GM12801 (cell line): ENCODE measurements around the gene OR7D2.

Experiments
- TF ChIP-seq, protein P1 (sequence below): IDR thresholded peaks from one replicate; pipeline ENCODE4 v1.5.1; 2011; ENCODE audit warnings: control low read depth; ENCODE audit not compliant: insufficient read length; ENCODE audit errors: extremely low read depth

Gene OR7D2

DNA sequence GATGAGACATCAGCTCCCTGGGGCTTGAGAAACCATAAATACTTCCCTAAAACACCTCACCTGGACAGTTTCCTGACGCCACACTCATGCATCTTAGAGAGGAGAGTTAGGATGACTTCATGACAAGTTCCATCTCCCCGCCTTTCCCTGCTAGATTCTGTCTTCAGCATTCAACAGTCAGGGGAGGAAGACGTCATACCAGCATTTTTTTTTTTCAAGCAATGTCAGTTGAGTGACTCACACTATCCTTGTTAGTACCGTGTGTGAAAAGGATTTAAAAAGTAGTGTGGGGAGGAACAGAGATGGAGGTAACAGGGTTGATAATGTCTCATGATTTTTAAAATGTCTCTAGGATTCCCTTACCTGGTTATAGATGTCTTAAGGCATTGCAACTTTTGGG lies at the start of gene OR7D2:
TSS of gene OR7D2 (plus strand) at position 79 of the 400 bp plus-strand sequence. CDS start 6,803 bp downstream, outside the sequence.
- TF ChIP-seq, protein P1, sequence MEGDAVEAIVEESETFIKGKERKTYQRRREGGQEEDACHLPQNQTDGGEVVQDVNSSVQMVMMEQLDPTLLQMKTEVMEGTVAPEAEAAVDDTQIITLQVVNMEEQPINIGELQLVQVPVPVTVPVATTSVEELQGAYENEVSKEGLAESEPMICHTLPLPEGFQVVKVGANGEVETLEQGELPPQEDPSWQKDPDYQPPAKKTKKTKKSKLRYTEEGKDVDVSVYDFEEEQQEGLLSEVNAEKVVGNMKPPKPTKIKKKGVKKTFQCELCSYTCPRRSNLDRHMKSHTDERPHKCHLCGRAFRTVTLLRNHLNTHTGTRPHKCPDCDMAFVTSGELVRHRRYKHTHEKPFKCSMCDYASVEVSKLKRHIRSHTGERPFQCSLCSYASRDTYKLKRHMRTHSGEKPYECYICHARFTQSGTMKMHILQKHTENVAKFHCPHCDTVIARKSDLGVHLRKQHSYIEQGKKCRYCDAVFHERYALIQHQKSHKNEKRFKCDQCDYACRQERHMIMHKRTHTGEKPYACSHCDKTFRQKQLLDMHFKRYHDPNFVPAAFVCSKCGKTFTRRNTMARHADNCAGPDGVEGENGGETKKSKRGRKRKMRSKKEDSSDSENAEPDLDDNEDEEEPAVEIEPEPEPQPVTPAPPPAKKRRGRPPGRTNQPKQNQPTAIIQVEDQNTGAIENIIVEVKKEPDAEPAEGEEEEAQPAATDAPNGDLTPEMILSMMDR: no peak

DNA sequence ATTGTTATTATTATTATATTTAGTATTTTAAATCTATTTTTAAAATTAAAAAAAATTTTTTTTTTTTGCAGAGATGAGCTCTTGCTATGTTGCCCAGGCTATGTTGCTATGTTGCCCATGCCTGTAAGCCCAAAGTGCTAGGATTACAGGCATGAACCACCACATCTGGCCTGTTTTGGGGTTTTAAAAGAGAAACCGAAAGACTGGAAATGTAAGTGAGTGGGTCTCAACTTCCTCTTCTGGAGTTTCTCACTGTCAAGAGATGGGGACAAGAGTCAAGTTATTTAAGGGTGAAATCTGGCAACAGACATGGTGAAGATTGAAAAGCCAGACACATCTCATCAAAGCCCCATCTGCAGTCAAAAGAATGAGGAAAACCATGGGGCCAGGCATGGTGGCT lies 47.8 kb upstream of the OR7D2 start:
- TF ChIP-seq, protein P1: no peak

DNA sequence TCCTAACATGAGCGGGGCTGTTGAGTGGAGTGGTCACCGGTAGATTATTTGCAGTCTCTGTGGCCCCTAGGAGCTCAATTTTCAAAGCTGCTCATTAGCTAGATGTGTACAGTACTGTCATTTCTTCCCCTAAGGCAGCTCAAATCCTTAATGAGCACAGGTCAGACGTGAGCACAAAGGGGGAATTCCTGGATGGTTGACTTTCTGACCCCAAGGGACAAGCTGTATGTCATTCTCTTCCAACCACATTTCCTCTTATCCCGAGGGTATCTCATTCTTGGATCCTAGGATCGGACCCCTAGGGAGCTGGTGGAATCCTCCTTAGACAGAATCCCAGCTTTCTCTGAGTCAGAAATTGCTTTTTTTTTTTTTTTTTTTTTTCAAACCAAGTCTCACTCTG lies 46.4 kb upstream of the OR7D2 start:
- TF ChIP-seq, protein P1: no peak

DNA sequence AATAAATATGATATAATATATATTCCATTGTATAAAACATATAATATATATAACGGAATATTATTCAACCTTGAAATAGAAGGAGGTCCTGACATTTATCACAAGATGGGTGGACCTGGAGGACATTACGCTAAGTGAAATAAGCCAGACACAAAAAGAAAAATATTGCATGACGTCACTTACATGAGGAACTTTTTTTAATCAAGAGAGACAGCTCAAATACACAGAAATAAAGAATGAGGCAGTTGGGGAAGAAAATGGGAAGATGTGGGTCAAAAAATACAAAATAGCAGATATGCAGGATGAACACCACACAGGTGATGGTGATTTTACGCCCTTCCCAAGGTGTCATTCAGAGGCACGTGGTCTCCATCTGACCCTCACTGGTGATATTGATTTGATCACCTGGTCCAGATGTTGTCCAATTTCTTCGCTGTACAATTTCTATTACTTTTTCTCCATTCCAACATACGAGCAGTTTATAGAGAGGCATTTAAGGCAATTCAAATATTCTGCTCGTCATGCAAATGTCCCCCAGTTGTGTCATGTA lies 39.1 kb upstream of the OR7D2 start:
- TF ChIP-seq, protein P1: no peak

DNA sequence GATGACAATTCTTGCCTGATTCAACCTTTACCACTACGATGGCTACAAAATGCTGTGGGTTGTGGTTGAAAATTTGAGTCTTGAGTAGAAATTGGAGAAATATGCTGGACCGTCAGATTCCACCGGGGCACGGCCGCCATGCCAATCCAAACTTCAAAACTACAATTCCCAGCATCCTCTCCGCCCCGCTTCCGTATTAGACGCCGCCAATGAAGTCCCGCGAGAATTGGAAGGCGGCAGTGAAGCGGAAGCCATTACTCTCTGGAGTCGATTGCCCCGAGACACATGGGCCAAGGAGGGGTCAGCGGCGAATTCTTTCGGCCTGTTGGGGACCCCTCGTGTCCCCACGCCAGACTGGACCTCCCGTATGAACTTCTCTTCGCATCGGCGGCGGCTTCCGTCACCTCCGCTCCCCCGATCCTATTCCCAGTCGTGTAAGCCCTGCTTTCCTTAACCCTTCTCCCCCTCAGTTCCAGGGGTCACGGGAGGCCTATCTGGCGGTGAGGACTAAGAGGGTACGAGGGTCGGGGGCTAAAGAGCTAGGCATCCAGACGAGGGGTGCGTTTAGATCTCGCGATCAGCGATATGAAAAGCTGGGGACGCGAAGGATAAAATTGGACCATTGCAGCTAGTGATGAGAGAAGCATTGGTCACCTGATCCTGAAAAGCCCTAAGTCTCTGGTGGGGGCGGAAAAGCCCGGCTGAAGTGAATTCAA lies 38.5 kb upstream of the OR7D2 start, which contains the start of gene ZNF317:
TSS of gene ZNF317 (plus strand) at position 239 of the 716 bp plus-strand sequence. CDS start 15,620 bp downstream, outside the sequence.
- TF ChIP-seq, protein P1: no peak

DNA sequence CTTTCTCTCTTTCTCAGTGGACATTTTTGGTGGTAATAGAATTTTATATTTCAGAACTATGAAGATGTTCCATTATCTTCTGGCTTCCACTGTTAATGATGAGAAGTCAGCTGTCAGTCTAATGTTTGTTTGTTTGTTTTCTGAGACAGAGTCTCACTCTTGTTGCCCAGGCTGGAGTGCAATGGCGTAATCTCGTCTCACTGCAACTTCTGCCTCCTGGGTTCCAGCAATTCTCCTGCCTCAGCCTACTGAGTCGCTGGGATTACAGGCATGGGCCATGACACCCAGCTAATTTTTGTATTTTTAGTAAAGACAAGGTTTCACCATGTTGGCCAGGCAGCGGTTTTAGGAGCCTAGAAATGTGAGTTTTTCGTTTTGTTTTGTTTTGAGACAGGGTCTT lies 33.9 kb upstream of the OR7D2 start:
- TF ChIP-seq, protein P1: no peak

DNA sequence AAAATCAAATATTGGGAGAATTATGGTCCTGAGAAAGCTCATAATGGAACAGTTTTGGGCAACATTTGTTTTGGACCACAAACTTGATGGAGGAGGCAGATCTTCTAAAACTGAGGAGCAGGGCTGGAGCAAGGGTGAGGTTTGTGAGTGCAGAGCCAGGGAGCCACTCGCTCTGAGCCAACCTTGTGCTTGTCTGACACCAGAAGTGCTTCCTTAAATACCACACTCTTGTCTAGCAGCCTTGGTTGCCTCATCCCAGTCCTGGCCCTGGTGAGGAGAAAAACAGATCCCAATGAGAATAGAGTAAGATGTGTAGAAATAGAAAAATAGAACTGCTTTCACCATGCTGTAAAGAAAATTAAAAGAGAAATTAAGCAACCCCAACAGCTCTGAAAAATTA lies 31.9 kb upstream of the OR7D2 start:
- TF ChIP-seq, protein P1: no peak
